GM23338 (cell line): ENCODE data around the gene FGF19. TPM values are rescaled to one million over a fixed set of nuclear protein-coding genes. Genes with fewer than 3 reads are reported as not detected.
A peak's percentile ranks its signal among the peaks of the same experiment; 100 is the strongest.

Experiments
- ATAC-seq: fragments of 200-7000 bp; cut with Tn5 transposase; 3 replicates; pipeline ENCODE4 v1.9.1; 2020
- DNase-seq: peaks from one replicate; pipeline ENCODE4 v3.0.0-alpha.2; 2015; ENCODE audit warnings: low spot score
- H2AFZ ChIP-seq: fragments of 200-600 bp; sonication (generic); 2 replicates; pipeline ENCODE4 v1.8.0; 2016; ENCODE audit warnings: antibody characterized with exemption, mild to moderate bottlenecking, moderate library complexity
- H3F3A ChIP-seq: fragments of 200-600 bp; sonication (generic); replicated peaks from 2 replicates; pipeline ENCODE4 v1.8.0; 2017; ENCODE audit warnings: antibody characterized with exemption, mixed run types, low read depth
- H3K27ac ChIP-seq: fragments of 200-600 bp; sonication (generic); 2 replicates; pipeline ENCODE4 v1.6.1; 2016; ENCODE audit warnings: low read depth
- H3K27me3 ChIP-seq: fragments of 200-600 bp; sonication (generic); 2 replicates; pipeline ENCODE4 v1.8.0; 2016; ENCODE audit warnings: mild to moderate bottlenecking, mixed run types, moderate library complexity; ENCODE audit not compliant: insufficient read depth
- H3K36me3 ChIP-seq: fragments of 200-600 bp; sonication (generic); 2 replicates; pipeline ENCODE4 v1.8.0; 2016; ENCODE audit warnings: mild to moderate bottlenecking; ENCODE audit not compliant: insufficient read depth
- H3K4me1 ChIP-seq: fragments of 200-600 bp; sonication (generic); 2 replicates; pipeline ENCODE4 v1.8.0; 2016; ENCODE audit warnings: mild to moderate bottlenecking, moderate library complexity; ENCODE audit not compliant: insufficient read depth
- H3K4me2 ChIP-seq: fragments of 200-600 bp; sonication (generic); 2 replicates; pipeline ENCODE4 v1.7.1; 2017; ENCODE audit warnings: mixed run types
- H3K4me3 ChIP-seq: fragments of 200-600 bp; sonication (generic); 2 replicates; pipeline ENCODE4 v1.6.1; 2016; ENCODE audit warnings: mixed run types
- H3K79me2 ChIP-seq: fragments of 200-600 bp; sonication (generic); replicated peaks from 2 replicates; pipeline ENCODE4 v1.8.0; 2017; ENCODE audit warnings: mild to moderate bottlenecking; ENCODE audit not compliant: insufficient read depth
- H3K9me2 ChIP-seq: fragments of 200-600 bp; sonication (generic); 2 replicates; pipeline ENCODE4 v1.8.0; 2017; ENCODE audit not compliant: insufficient read depth
- H4K20me1 ChIP-seq: fragments of 200-600 bp; sonication (generic); replicated peaks from 2 replicates; pipeline ENCODE4 v1.8.0; 2017; ENCODE audit warnings: mild to moderate bottlenecking; ENCODE audit not compliant: insufficient read depth
- H3K27ac Mint-ChIP-seq: 2 replicates; pipeline ENCODE4 v1.8.0; 2020; ENCODE audit warnings: inconsistent platforms, mild to moderate bottlenecking, moderate library complexity, mixed read lengths
- H3K27me3 Mint-ChIP-seq: 3 replicates; pipeline ENCODE4 v1.8.0; 2022; ENCODE audit warnings: low read depth, mild to moderate bottlenecking, moderate library complexity, mixed read lengths, inconsistent platforms; ENCODE audit not compliant: insufficient read depth, poor library complexity
- H3K36me3 Mint-ChIP-seq: 3 replicates; pipeline ENCODE4 v1.8.0; 2021; ENCODE audit warnings: low read depth, mild to moderate bottlenecking, inconsistent platforms, moderate library complexity, mixed read lengths
- H3K4me1 Mint-ChIP-seq: 3 replicates; pipeline ENCODE4 v1.8.0; 2020; ENCODE audit warnings: mild to moderate bottlenecking, inconsistent platforms, mixed read lengths
- H3K4me3 Mint-ChIP-seq: 3 replicates; pipeline ENCODE4 v1.8.0; 2021; ENCODE audit warnings: moderate library complexity, mild to moderate bottlenecking, inconsistent platforms, mixed read lengths
- H3K9me3 Mint-ChIP-seq: 3 replicates; pipeline ENCODE4 v1.8.0; 2020; ENCODE audit warnings: moderate library complexity, mild to moderate bottlenecking, inconsistent platforms, mixed read lengths
- CREB1 ChIP-seq: fragments of 250-450 bp; sonication (Bioruptor Pico); IDR thresholded peaks from 2 replicates; pipeline ENCODE4 v1.5.0; 2020; ENCODE audit warnings: low read depth, mild to moderate bottlenecking, moderate library complexity
- CTCF ChIP-seq, 2 experiments: fragments of 200-600 bp in 1 of 2; sonication (generic) in 1 of 2; conservative IDR thresholded peaks; 2 replicates each; pipeline versions ENCODE4 v1.5.1 to v1.6.1; 2016 to 2017; ENCODE audit warnings: antibody characterized with exemption in 2 of 2, low read depth in 2 of 2, mild to moderate bottlenecking in 2 of 2, moderate library complexity in 1 of 2
- EZH2phosphoT487 ChIP-seq: fragments of 200-600 bp; sonication (generic); IDR thresholded peaks from one replicate; pipeline ENCODE4 v1.8.1; 2018; ENCODE audit warnings: antibody characterized with exemption; ENCODE audit not compliant: unreplicated experiment
- JUNB ChIP-seq: IDR thresholded peaks from one replicate; pipeline ENCODE4 v1.6.1; 2016; ENCODE audit warnings: antibody characterized with exemption; ENCODE audit not compliant: unreplicated experiment
- NANOG ChIP-seq: IDR thresholded peaks from 2 replicates; pipeline ENCODE4 v1.6.1; 2016; ENCODE audit warnings: antibody characterized with exemption, borderline replicate concordance
- REST ChIP-seq: IDR thresholded peaks from one replicate; pipeline ENCODE4 v1.6.1; 2018; ENCODE audit warnings: antibody characterized with exemption; ENCODE audit not compliant: unreplicated experiment
- ZNF462 ChIP-seq: fragments of 250-450 bp; sonication (Bioruptor Pico); IDR thresholded peaks from 2 replicates; pipeline ENCODE4 v1.5.0; 2020; ENCODE audit warnings: mild to moderate bottlenecking, moderate library complexity
- polyA plus RNA-seq: library from polyadenylated mRNA; unstranded; fragments of >200 nt; fragmentation: Nextera tagmentation; extraction: Ambion mirVana; gene quantifications from 2 replicates; pipeline ENCODE4 v1.2.1, GENCODE V29; 2016
- total RNA-seq: library from RNA; depleted of rRNA; stranded (reverse); fragments of >200 nt; shearing (Covaris generic); gene quantifications from 2 replicates; pipeline ENCODE4 v1.2.3, GENCODE V29; 2014

FGF19 gene
- total and polyA plus RNA-seq, 2 experiments from 2014 or later = 21.7 to 36.1 TPM

- peaks cover 4% of the 10 kb centered on the region; the same call in 1 of the 2 replicates for H3K4me1 ChIP-seq
- peaks cover 13% of the 10 kb centered on the region for H3K4me1 Mint-ChIP-seq
- no peaks in the 10 kb centered on the region for H3K27me3 ChIP-seq
- H3K27ac Mint-ChIP-seq = no peak overlapping the region
- no peaks in the 10 kb centered on the region for H3K79me2 ChIP-seq
- ATAC-seq (no peak), DNase-seq (no peak)
- H3K4me3 ChIP-seq = no peak overlapping the region
- H3K36me3 ChIP-seq = no peaks in the 10 kb centered on the region
- H3F3A ChIP-seq = no peaks in the 10 kb centered on the region
- no peak overlapping the region for H3K4me2 ChIP-seq
- no peaks in the 10 kb centered on the region for H3K36me3 Mint-ChIP-seq
- TF ChIP-seq REST (peak; percentile 51), CREB1 (no peak), EZH2phosphoT487 (no peak)
- H3K9me3 Mint-ChIP-seq = no peaks in the 10 kb centered on the region
- H3K27ac ChIP-seq = no peak overlapping the region
- H3K27me3 Mint-ChIP-seq = peaks cover 13% of the 10 kb centered on the region
- H3K9me2 ChIP-seq = no peaks in the 10 kb centered on the region
- H2AFZ ChIP-seq = no peak overlapping the region
- no peaks in the 10 kb centered on the region for H4K20me1 ChIP-seq
- H3K4me3 Mint-ChIP-seq = no peak overlapping the region
Measured at GRCh38 chr11:69718912-69719311, 15.1 kb upstream of the FGF19 start.

GRCh38 chr11:69718147-69718546, 14.3 kb upstream of the FGF19 start:
- H3K4me2 ChIP-seq = 0 out of 2 replicates have a peak overlapping the region, but pooled peaks have one; percentile 19
- no peaks in the 10 kb centered on the region for H4K20me1 ChIP-seq
- peak; percentile 78 to 88 for TF ChIP-seq CTCF (conservative IDR thresholded peaks at IDR 0.05; ENCODE audit: low read depth in 2 of 2)
- no peak for TF ChIP-seq NANOG
- TF ChIP-seq ZNF462 (CRISPR knock-in tag) = no peak
- no peak for TF ChIP-seq JUNB

More at GRCh38 chr11:69718147-69718546, 14.3 kb upstream of the FGF19 start:
- no peaks in the 10 kb centered on the region for H3K9me3 Mint-ChIP-seq
- H3K4me3 Mint-ChIP-seq = no peak overlapping the region
- no peaks in the 10 kb centered on the region for H3K79me2 ChIP-seq
- H3K27me3 Mint-ChIP-seq = peaks cover 13% of the 10 kb centered on the region
- H3F3A ChIP-seq = no peaks in the 10 kb centered on the region
- H3K27me3 ChIP-seq = no peaks in the 10 kb centered on the region
- ATAC-seq = peak; percentile 94
- no peak overlapping the region for H3K27ac ChIP-seq
- H3K36me3 ChIP-seq = no peaks in the 10 kb centered on the region
- no peak overlapping the region for H3K27ac Mint-ChIP-seq
- H3K4me1 ChIP-seq = peaks cover 4% of the 10 kb centered on the region; the same call in 1 of the 2 replicates
- no peak overlapping the region for H3K4me3 ChIP-seq
- no peaks in the 10 kb centered on the region for H3K9me2 ChIP-seq
- H3K36me3 Mint-ChIP-seq = no peaks in the 10 kb centered on the region
- H3K4me1 Mint-ChIP-seq = peaks cover 13% of the 10 kb centered on the region
- H2AFZ ChIP-seq = peak overlapping the region; percentile 92
- DNase-seq = peak; percentile 91
